HEK293T (cell line): ENCODE data around the gene GDF10.

Experiments
- CTCF ChIA-PET: fragments of 350-600 bp; formaldehyde crosslinking; extraction: SDS; loops from one replicate; lab custom pipeline; 2021; ENCODE audit warnings: antibody characterized with exemption, inconsistent platforms; lab: Yijun Ruan, JAX
- POLR2A ChIA-PET: fragments of 350-600 bp; formaldehyde crosslinking; extraction: SDS; loops from one replicate; lab custom pipeline; 2020; ENCODE audit warnings: antibody characterized with exemption, inconsistent platforms; lab: Yijun Ruan, JAX
- DNase-seq: peaks from one replicate; pipeline ENCODE4 v3.0.0; 2012; ENCODE audit warnings: mixed read lengths; ENCODE audit errors: extremely low spot score
- ARNT ChIP-seq: fragments of 450-650 bp; IDR thresholded peaks from 2 replicates; pipeline ENCODE4 v1.6.1; 2017; ENCODE audit warnings: mild to moderate bottlenecking
- BHLHE40 ChIP-seq: fragments of 450-650 bp; IDR thresholded peaks from 2 replicates; pipeline ENCODE4 v1.6.1; 2016; ENCODE audit warnings: mild to moderate bottlenecking, moderate library complexity, borderline replicate concordance
- CTBP1 ChIP-seq: fragments of 450-650 bp; IDR thresholded peaks from 2 replicates; pipeline ENCODE4 v1.6.1; 2016; ENCODE audit warnings: borderline replicate concordance
- ELF4 ChIP-seq: fragments of 450-650 bp; IDR thresholded peaks from 2 replicates; pipeline ENCODE4 v1.6.1; 2017; ENCODE audit warnings: antibody characterized with exemption
- FOXA1 ChIP-seq: fragments of 450-650 bp; IDR thresholded peaks from 2 replicates; pipeline ENCODE4 v1.6.1; 2016; ENCODE audit warnings: mild to moderate bottlenecking
- FOXK2 ChIP-seq: fragments of 450-650 bp; IDR thresholded peaks from 2 replicates; pipeline ENCODE4 v1.6.1; 2016; ENCODE audit warnings: mild to moderate bottlenecking
- FOXM1 ChIP-seq: fragments of 450-650 bp; IDR thresholded peaks from 2 replicates; pipeline ENCODE4 v1.6.1; 2017; ENCODE audit warnings: mild to moderate bottlenecking, borderline replicate concordance
- HDGF ChIP-seq: fragments of 450-650 bp; IDR thresholded peaks from 2 replicates; pipeline ENCODE4 v1.6.1; 2017; ENCODE audit warnings: antibody characterized with exemption, borderline replicate concordance
- L3MBTL2 ChIP-seq: fragments of 450-650 bp; conservative IDR thresholded peaks from 2 replicates; pipeline ENCODE4 v1.6.1; 2016; ENCODE audit warnings: mild to moderate bottlenecking
- LEF1 ChIP-seq: fragments of 450-650 bp; IDR thresholded peaks from 2 replicates; pipeline ENCODE4 v1.6.1; 2017; ENCODE audit warnings: mild to moderate bottlenecking, borderline replicate concordance
- NFRKB ChIP-seq: fragments of 450-650 bp; IDR thresholded peaks from 2 replicates; pipeline ENCODE4 v1.6.1; 2016; ENCODE audit warnings: mild to moderate bottlenecking, moderate library complexity
- PKNOX1 ChIP-seq: fragments of 450-650 bp; IDR thresholded peaks from 2 replicates; pipeline ENCODE4 v1.6.1; 2016
- SP1 ChIP-seq: fragments of 450-650 bp; IDR thresholded peaks from 2 replicates; pipeline ENCODE4 v1.6.1; 2017
- SUZ12 ChIP-seq: fragments of 450-650 bp; IDR thresholded peaks from 2 replicates; pipeline ENCODE4 v1.6.1; 2016; ENCODE audit warnings: mild to moderate bottlenecking
- TARDBP ChIP-seq: fragments of 450-650 bp; IDR thresholded peaks from 2 replicates; pipeline ENCODE4 v1.6.1; 2016
- ZNF384 ChIP-seq: fragments of 450-650 bp; IDR thresholded peaks from 2 replicates; pipeline ENCODE4 v1.6.1; 2016

GDF10 gene

GRCh38 chr10:47307381-47307780 lies 7.4 kb downstream of the GDF10 start:
- no peak for DNase-seq
- TF ChIP-seq TARDBP (no peak), SP1 (no peak), FOXM1 (no peak), CTBP1 (no peak), HDGF (no peak), PKNOX1 (no peak), ZNF384 (no peak), ARNT (no peak), FOXA1 (no peak), BHLHE40 (no peak), SUZ12 (no peak), NFRKB (no peak), LEF1 (no peak), FOXK2 (no peak)
- CTCF ChIA-PET = interaction anchor here (1.1 kb wide), 1 partner anchor 283 kb away, joined by 4 read pairs; no protein-coding TSS in a partner anchor

GRCh38 chr10:47308775-47309174 lies 8.8 kb downstream of the GDF10 start:
- no peak for TF ChIP-seq FOXA1
- TF ChIP-seq L3MBTL2 = no peak
- TF ChIP-seq ARNT = no peak
- TF ChIP-seq LEF1 = no peak
- no peak for TF ChIP-seq ZNF384
- TF ChIP-seq TARDBP = no peak
- no peak for TF ChIP-seq BHLHE40
- no peak for TF ChIP-seq CTBP1
- no peak for TF ChIP-seq SUZ12
- DNase-seq = no peak
- ChIA-PET POLR2A (no interaction called here), CTCF (no interaction called here)

More at GRCh38 chr10:47307381-47307780, 7.4 kb downstream of the GDF10 start:
- POLR2A ChIA-PET = no interaction called here

- peak; percentile 20 for DNase-seq
- TF ChIP-seq SUZ12 (no peak), LEF1 (no peak), HDGF (no peak), FOXA1 (no peak), BHLHE40 (no peak), CTBP1 (no peak), L3MBTL2 (no peak), TARDBP (no peak), FOXK2 (no peak), PKNOX1 (no peak), ZNF384 (no peak), ELF4 (no peak), FOXM1 (no peak), NFRKB (no peak), ARNT (no peak), SP1 (no peak)
- ChIA-PET POLR2A (no interaction called here), CTCF (no interaction called here)
Measured at GRCh38 chr10:47309408-47310089, 9.6 kb downstream of the GDF10 start.

- POLR2A ChIA-PET = no interaction called here
- TF ChIP-seq HDGF = no peak
- TF ChIP-seq ELF4 = no peak
- no peak for TF ChIP-seq PKNOX1
- TF ChIP-seq L3MBTL2 = no peak
- no peak for TF ChIP-seq NFRKB
- TF ChIP-seq FOXM1 = no peak
- no peak for TF ChIP-seq SUZ12
- no peak for TF ChIP-seq ARNT
- CTCF ChIA-PET = interaction anchor here (5.1 kb wide), 1 partner anchor 285 kb away, joined by 28 read pairs; no protein-coding TSS in a partner anchor
Measured at GRCh38 chr10:47310090-47310505, 10.1 kb downstream of the GDF10 start.

GRCh38 chr10:47311193-47311931 lies 11.4 kb downstream of the GDF10 start:
- TF ChIP-seq LEF1 (no peak), SUZ12 (no peak), TARDBP (no peak), FOXM1 (no peak), FOXK2 (no peak), SP1 (no peak), ARNT (no peak)
- ChIA-PET CTCF (interaction anchor here (0.7 to 5.1 kb wide), 7 partner anchors 13 to 315 kb away, joined by 3 to 32 read pairs (median 3); no protein-coding TSS in a partner anchor), POLR2A (no interaction called here)
- no peak for DNase-seq

More at GRCh38 chr10:47310090-47310505, 10.1 kb downstream of the GDF10 start:
- no peak for DNase-seq
